HepG2 (cell line): ENCODE measurements around the gene SNHG17. TPM values are rescaled to one million over a fixed set of nuclear protein-coding genes. Genes with fewer than 3 reads are reported as not detected.

Source experiments
- EZH2 ChIP-seq: conservative IDR thresholded peaks from 2 replicates; pipeline ENCODE4 v1.6.1; 2012; ENCODE audit warnings: mild to moderate bottlenecking, low read depth, low read length, moderate library complexity
- HNF4A ChIP-seq: sonication (generic); formaldehyde crosslinking; IDR thresholded peaks from 2 replicates; pipeline ENCODE4 v1.4.0; 2020; ENCODE audit warnings: missing genetic modification reagents
- KAT8 ChIP-seq: IDR thresholded peaks from 2 replicates; pipeline ENCODE4 v1.6.1; 2016; ENCODE audit warnings: missing genetic modification reagents, missing compliant biosample characterization
- KLF12 ChIP-seq: sonication (generic); formaldehyde crosslinking; IDR thresholded peaks from 2 replicates; pipeline ENCODE4 v1.4.0; 2020; ENCODE audit warnings: missing genetic modification reagents, borderline replicate concordance
- KLF16 ChIP-seq, 2 experiments: sonication (generic) in 1 of 2; formaldehyde crosslinking in 1 of 2; IDR thresholded peaks; 2 replicates each; pipeline versions ENCODE4 v1.6.1 to v1.8.0; 2016 to 2023; ENCODE audit warnings: missing genetic modification reagents in 2 of 2, missing compliant biosample characterization in 1 of 2
- MED1 ChIP-seq: sonication (generic); formaldehyde crosslinking; IDR thresholded peaks from 2 replicates; pipeline ENCODE4 v1.4.0; 2020; ENCODE audit warnings: missing genetic modification reagents
- TGIF2 ChIP-seq: IDR thresholded peaks from 2 replicates; pipeline ENCODE4 v1.6.1; 2016; ENCODE audit warnings: control low read depth, missing compliant biosample characterization
- THYN1 ChIP-seq: sonication (generic); formaldehyde crosslinking; IDR thresholded peaks from 2 replicates; pipeline ENCODE4 v1.8.1; 2023; ENCODE audit warnings: low read depth, mild to moderate bottlenecking, moderate library complexity, missing genetic modification reagents, borderline replicate concordance
- ZNF317 ChIP-seq: sonication (generic); formaldehyde crosslinking; IDR thresholded peaks from 2 replicates; pipeline ENCODE4 v1.5.0; 2020; ENCODE audit warnings: mild to moderate bottlenecking, missing genetic modification reagents
- ZNF546 ChIP-seq: sonication (generic); formaldehyde crosslinking; conservative IDR thresholded peaks from 2 replicates; pipeline ENCODE4 v1.8.1; 2023; ENCODE audit warnings: mild to moderate bottlenecking, missing genetic modification reagents
- ZNF552 ChIP-seq: sonication (generic); formaldehyde crosslinking; IDR thresholded peaks from 2 replicates; pipeline ENCODE4 v1.9.0; 2022; ENCODE audit warnings: missing genetic modification reagents, mild to moderate bottlenecking, borderline replicate concordance
- polyA plus RNA-seq, 8 experiments: library from polyadenylated mRNA; depleted of rRNA in 3 of 8; stranded (reverse) in 7 of 8; unstranded in 1 of 8; fragments of >200 nt; fragmentation: Illumina TruSeq in 4 of 8; extraction: Trizol in 4 of 8; gene quantifications; 2 replicates each; pipeline versions ENCODE4 v1.2.1 to v1.2.3, GENCODE V29; 2011 to 2016; ENCODE audit warnings: low read depth in 4 of 8, missing spikeins in 1 of 8, mixed read lengths in 1 of 8; ENCODE audit not compliant: insufficient read depth in 1 of 8
- total RNA-seq, 5 experiments: library from RNA; depleted of rRNA; stranded (reverse); fragments of >200 nt; fragmentation: Illumina TruSeq; extraction: Trizol; gene quantifications; 2 replicates each; pipeline ENCODE4 v1.2.3, GENCODE V29; 2016; ENCODE audit warnings: low read depth in 1 of 5
- TF ChIP-seq, protein P1 (sequence below): sonication (generic); formaldehyde crosslinking; IDR thresholded peaks from 2 replicates; pipeline ENCODE4 v1.5.0; 2020; ENCODE audit warnings: mild to moderate bottlenecking, low read depth, missing genetic modification reagents, borderline replicate concordance
- TF ChIP-seq, protein P2 (sequence below), 2 experiments: fragments of 450-650 bp in 1 of 2; sonication (generic) in 1 of 2; formaldehyde crosslinking in 1 of 2; IDR thresholded peaks; 2 replicates each; pipeline versions ENCODE4 v1.6.1 to v1.8.0; 2016 to 2022; ENCODE audit warnings: antibody characterized with exemption in 1 of 2, mild to moderate bottlenecking in 1 of 2, missing genetic modification reagents in 1 of 2
- TF ChIP-seq, protein P3 (sequence below): sonication (generic); formaldehyde crosslinking; IDR thresholded peaks from 2 replicates; pipeline ENCODE4 v1.4.0; 2020; ENCODE audit warnings: missing genetic modification reagents
- TF ChIP-seq, protein P4 (sequence below): sonication (generic); formaldehyde crosslinking; IDR thresholded peaks from 2 replicates; pipeline ENCODE4 v1.5.0; 2020; ENCODE audit warnings: missing genetic modification reagents

Gene SNHG17
- total and polyA plus RNA-seq, 2 of the 13 experiments (the other 11 are each of a cell fraction or from before 2014, with no cell fraction given): 26.2 to 41.2 TPM

DNA sequence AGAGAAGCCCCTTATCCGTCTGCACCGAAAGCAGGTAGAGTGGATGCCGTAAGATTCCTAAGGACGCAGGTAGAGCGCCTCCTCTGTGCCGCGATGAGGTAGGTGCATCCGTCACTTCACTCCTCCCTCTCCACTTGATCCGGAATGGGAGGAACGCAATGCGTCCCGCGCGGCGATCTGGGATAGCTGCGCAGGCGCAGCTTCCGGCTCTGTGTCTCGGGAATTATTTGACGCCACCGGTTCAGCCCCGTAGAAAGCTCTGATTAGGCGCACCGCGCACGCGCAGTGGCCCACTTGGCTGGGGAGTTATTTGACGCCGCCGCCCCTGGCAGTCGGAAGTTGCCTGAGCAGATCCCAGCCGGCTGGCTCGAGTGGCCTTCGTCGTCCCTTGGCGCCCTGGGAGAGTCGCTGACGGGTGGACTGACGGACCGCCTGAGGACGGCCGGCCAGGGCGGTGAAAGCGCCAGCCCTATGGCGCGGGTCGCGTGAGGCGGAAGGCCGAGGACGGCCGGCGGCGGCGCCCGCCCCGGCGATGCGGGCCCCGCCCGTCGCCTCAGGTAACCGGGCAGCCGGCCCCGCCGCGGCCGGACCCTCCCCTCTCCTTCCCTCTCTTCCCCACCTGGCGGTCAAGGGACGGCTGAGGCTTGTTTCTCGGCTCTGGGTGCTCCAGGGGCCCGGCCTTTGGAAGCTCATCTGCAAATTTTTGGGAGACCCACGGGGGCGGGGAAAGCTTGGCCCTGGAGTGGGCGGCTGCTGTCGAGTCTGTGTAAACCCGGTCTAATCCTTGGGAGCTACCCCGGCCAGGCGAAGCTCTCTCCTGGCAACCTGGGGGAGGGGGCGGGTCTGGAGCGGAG is 37.6 kb upstream of the SNHG17 start, which contains the start of gene RALGAPB (continued):
- peak; percentile 49 for TF ChIP-seq HNF4A (CRISPR knock-in tag)
- TF ChIP-seq ZNF546 (CRISPR knock-in tag): no peak; the same call in 1 of the 2 replicates
- no peak for TF ChIP-seq EZH2
- peak; percentile 97 for TF ChIP-seq KLF12 (CRISPR knock-in tag)
- TF ChIP-seq KLF16 (CRISPR knock-in tag; IDR thresholded peaks at IDR 0.05): peak in 1 of 2 experiments; percentile 98; a peak in 2 of 4 replicates
- TF ChIP-seq, protein P1, sequence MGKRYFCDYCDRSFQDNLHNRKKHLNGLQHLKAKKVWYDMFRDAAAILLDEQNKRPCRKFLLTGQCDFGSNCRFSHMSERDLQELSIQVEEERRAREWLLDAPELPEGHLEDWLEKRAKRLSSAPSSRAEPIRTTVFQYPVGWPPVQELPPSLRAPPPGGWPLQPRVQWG (CRISPR knock-in tag): no peak
- TF ChIP-seq, protein P2, sequence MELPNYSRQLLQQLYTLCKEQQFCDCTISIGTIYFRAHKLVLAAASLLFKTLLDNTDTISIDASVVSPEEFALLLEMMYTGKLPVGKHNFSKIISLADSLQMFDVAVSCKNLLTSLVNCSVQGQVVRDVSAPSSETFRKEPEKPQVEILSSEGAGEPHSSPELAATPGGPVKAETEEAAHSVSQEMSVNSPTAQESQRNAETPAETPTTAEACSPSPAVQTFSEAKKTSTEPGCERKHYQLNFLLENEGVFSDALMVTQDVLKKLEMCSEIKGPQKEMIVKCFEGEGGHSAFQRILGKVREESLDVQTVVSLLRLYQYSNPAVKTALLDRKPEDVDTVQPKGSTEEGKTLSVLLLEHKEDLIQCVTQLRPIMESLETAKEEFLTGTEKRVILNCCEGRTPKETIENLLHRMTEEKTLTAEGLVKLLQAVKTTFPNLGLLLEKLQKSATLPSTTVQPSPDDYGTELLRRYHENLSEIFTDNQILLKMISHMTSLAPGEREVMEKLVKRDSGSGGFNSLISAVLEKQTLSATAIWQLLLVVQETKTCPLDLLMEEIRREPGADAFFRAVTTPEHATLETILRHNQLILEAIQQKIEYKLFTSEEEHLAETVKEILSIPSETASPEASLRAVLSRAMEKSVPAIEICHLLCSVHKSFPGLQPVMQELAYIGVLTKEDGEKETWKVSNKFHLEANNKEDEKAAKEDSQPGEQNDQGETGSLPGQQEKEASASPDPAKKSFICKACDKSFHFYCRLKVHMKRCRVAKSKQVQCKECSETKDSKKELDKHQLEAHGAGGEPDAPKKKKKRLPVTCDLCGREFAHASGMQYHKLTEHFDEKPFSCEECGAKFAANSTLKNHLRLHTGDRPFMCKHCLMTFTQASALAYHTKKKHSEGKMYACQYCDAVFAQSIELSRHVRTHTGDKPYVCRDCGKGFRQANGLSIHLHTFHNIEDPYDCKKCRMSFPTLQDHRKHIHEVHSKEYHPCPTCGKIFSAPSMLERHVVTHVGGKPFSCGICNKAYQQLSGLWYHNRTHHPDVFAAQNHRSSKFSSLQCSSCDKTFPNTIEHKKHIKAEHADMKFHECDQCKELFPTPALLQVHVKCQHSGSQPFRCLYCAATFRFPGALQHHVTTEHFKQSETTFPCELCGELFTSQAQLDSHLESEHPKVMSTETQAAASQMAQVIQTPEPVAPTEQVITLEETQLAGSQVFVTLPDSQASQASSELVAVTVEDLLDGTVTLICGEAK (IDR thresholded peaks at IDR 0.05): no peak
- TF ChIP-seq, protein P2 (CRISPR knock-in tag; IDR thresholded peaks at IDR 0.05): peak; percentile 84
- 0 out of 2 replicates have a peak, but pooled peaks have one; percentile 38 for TF ChIP-seq THYN1 (CRISPR knock-in tag)
- no peak for TF ChIP-seq ZNF552 (CRISPR knock-in tag)
- TF ChIP-seq KAT8 (CRISPR knock-in tag): peak; percentile 97
- peak; percentile 85 for TF ChIP-seq MED1 (CRISPR knock-in tag)
- TF ChIP-seq, protein P3, sequence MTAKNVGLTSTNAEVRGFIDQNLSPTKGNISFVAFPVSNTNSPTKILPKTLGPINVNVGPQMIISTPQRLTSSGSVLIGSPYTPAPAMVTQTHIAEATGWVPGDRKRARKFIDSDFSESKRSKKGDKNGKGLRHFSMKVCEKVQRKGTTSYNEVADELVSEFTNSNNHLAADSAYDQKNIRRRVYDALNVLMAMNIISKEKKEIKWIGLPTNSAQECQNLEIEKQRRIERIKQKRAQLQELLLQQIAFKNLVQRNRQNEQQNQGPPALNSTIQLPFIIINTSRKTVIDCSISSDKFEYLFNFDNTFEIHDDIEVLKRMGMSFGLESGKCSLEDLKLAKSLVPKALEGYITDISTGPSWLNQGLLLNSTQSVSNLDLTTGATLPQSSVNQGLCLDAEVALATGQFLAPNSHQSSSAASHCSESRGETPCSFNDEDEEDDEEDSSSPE: peak; percentile 73
- TF ChIP-seq, protein P4, sequence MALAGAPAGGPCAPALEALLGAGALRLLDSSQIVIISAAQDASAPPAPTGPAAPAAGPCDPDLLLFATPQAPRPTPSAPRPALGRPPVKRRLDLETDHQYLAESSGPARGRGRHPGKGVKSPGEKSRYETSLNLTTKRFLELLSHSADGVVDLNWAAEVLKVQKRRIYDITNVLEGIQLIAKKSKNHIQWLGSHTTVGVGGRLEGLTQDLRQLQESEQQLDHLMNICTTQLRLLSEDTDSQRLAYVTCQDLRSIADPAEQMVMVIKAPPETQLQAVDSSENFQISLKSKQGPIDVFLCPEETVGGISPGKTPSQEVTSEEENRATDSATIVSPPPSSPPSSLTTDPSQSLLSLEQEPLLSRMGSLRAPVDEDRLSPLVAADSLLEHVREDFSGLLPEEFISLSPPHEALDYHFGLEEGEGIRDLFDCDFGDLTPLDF (CRISPR knock-in tag): peak; percentile 92
- TF ChIP-seq ZNF317 (CRISPR knock-in tag): no peak
- TF ChIP-seq TGIF2: peak; percentile 76
